ENCODE measurements around the gene PTPRN2. TPM values are rescaled to one million over a fixed set of nuclear protein-coding genes. Genes with fewer than 3 reads are reported as not detected.

The PTPRN2 gene
- total RNA-seq, 1 experiment from 2014 or later: 1.1 TPM

DNA sequence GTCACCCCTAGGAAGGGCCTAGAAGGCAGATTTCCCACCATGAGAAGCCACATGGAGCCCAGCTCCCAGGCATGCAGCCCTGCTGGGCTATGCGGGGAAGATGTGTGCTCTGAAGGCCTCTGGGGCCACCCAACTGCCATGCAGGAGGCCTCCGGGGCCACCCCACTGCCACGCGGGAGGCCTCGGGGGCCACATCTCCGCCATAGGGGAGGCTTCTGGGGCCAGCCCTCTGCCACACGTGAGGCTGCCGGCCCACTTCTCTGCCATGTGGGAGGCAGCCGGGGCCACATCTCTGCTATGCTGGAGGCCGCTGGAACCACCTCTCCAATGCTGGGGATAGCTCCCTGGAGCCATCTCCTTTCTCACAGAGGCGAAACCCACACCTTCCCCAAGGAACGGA, 799.0 kb downstream of the PTPRN2 start:
- ATAC-seq: no peak
- Histone ChIP-seq H3K4me1 (ENCODE audit: control insufficient read depth, insufficient read depth, low read length) (no peaks in the 10 kb centered on the region; the same call in 1 of the 2 replicates), H3K27ac (ENCODE audit: low read length) (no peak overlapping the region), H3K9me3 (ENCODE audit: control insufficient read depth, insufficient read depth, low read depth, low read length) (no peaks in the 10 kb centered on the region), H3K4me3 (ENCODE audit: low read depth in 2 of 2, low read length in 2 of 2) (no peak overlapping the region), H3K36me3 (ENCODE audit: control insufficient read depth, insufficient read depth, low read length) (no peaks in the 10 kb centered on the region), H3K27me3 (ENCODE audit: control insufficient read depth, insufficient read depth, low read length) (no peaks in the 10 kb centered on the region)
- CTCF ChIA-PET: interaction anchor here (0.6 to 0.7 kb wide), 2 partner anchors 314 to 518 kb away, joined by 3 to 4 read pairs; no protein-coding TSS in a partner anchor
- TF ChIP-seq TCF7L2 (IDR thresholded peaks at IDR 0.05; ENCODE audit: low read depth, low read length) (no peak), SIN3A (IDR thresholded peaks at IDR 0.05; ENCODE audit: borderline replicate concordance, insufficient read depth, low read depth, low read length) (no peak), POLR2AphosphoS5 (IDR thresholded peaks at IDR 0.05; ENCODE audit: low read depth, low read length) (no peak), CTCF (IDR thresholded peaks at IDR 0.05) (no peak), REST (IDR thresholded peaks at IDR 0.05; ENCODE audit: insufficient read depth in 1 of 2, low read depth in 2 of 2, low read length in 1 of 2) (no peak)
- intact Hi-C loops (cut with micrococcal nuclease; ENCODE audit: unreplicated experiment): no loop called here
- in situ Hi-C loops (cut with HindIII; ENCODE audit: low pct_unique_long_range_greater_than_20kb, low sequenced_read_pairs): no loop called here
- POLR2A ChIA-PET: no interaction called here
- BruUV-seq (replicated peaks): no TSS peak
- DNase-seq (ENCODE audit: low read depth, low spot score): no peak

GRCh38 chr7:157787275-157787701, 800.3 kb downstream of the PTPRN2 start:
- Histone ChIP-seq H3K36me3 (ENCODE audit: control insufficient read depth, insufficient read depth, low read length) (no peaks in the 10 kb centered on the region), H3K27ac (ENCODE audit: low read length) (no peak overlapping the region), H3K9me3 (ENCODE audit: control insufficient read depth, insufficient read depth, low read depth, low read length) (no peaks in the 10 kb centered on the region), H3K27me3 (ENCODE audit: control insufficient read depth, insufficient read depth, low read length) (no peaks in the 10 kb centered on the region), H3K4me3 (ENCODE audit: low read depth in 2 of 2, low read length in 2 of 2) (no peak overlapping the region), H3K4me1 (ENCODE audit: control insufficient read depth, insufficient read depth, low read length) (no peaks in the 10 kb centered on the region; the same call in 1 of the 2 replicates)
- ChIA-PET POLR2A (no interaction called here), CTCF (no interaction called here)
- no peak for DNase-seq (ENCODE audit: low read depth, low spot score)
- TF ChIP-seq TCF7L2 (IDR thresholded peaks at IDR 0.05; ENCODE audit: low read depth, low read length) (no peak), REST (IDR thresholded peaks at IDR 0.05; ENCODE audit: insufficient read depth in 1 of 2, low read depth in 2 of 2, low read length in 1 of 2) (no peak), POLR2AphosphoS5 (IDR thresholded peaks at IDR 0.05; ENCODE audit: low read depth, low read length) (no peak), SIN3A (IDR thresholded peaks at IDR 0.05; ENCODE audit: borderline replicate concordance, insufficient read depth, low read depth, low read length) (no peak), CTCF (IDR thresholded peaks at IDR 0.05) (no peak)
- ATAC-seq: no peak
- in situ Hi-C loops (cut with HindIII; ENCODE audit: low pct_unique_long_range_greater_than_20kb, low sequenced_read_pairs) (no loop called here), intact Hi-C loops (cut with micrococcal nuclease; ENCODE audit: unreplicated experiment) (no loop called here)
- no TSS peak for BruUV-seq (replicated peaks)
